Measurements from ENCODE around the gene HLA-DMA. TPM values are rescaled to one million over a fixed set of nuclear protein-coding genes. Genes with fewer than 3 reads are reported as not detected.

The HLA-DMA gene
- total RNA-seq, 4 donors from 2014 or later: 4.7 to 36.4 (median 12.6) TPM

GRCh38 chr6:32970413-32971241 is 17.7 kb upstream of the HLA-DMA start:
- peaks cover 10 to 28% (median 21%) of the 10 kb centered on the region in 3 donors for H3K36me3 ChIP-seq
- H3K9me3 ChIP-seq: no peaks in the 10 kb centered on the region
- H3K27me3 ChIP-seq: no peaks in the 10 kb centered on the region
- WGBS, 2 donors: 0 to 1% methylated on average over 7 to 23 of the region's 43 CpGs
- peaks cover 4 to 43% (median 26%) of the 10 kb centered on the region in 3 donors for H3K4me1 ChIP-seq
- intact Hi-C loops (cut with DNase I): no loop called here
- TF ChIP-seq, protein P1, sequence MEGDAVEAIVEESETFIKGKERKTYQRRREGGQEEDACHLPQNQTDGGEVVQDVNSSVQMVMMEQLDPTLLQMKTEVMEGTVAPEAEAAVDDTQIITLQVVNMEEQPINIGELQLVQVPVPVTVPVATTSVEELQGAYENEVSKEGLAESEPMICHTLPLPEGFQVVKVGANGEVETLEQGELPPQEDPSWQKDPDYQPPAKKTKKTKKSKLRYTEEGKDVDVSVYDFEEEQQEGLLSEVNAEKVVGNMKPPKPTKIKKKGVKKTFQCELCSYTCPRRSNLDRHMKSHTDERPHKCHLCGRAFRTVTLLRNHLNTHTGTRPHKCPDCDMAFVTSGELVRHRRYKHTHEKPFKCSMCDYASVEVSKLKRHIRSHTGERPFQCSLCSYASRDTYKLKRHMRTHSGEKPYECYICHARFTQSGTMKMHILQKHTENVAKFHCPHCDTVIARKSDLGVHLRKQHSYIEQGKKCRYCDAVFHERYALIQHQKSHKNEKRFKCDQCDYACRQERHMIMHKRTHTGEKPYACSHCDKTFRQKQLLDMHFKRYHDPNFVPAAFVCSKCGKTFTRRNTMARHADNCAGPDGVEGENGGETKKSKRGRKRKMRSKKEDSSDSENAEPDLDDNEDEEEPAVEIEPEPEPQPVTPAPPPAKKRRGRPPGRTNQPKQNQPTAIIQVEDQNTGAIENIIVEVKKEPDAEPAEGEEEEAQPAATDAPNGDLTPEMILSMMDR (IDR thresholded peaks at IDR 0.05): no peak
- TF ChIP-seq POLR2A (IDR thresholded peaks at IDR 0.05): peak in 1 of 4 donors; percentile 63
- peak overlapping the region; percentile 71 to 92 (median 89) for H3K4me3 ChIP-seq
- H3K27ac ChIP-seq: peak overlapping the region; percentile 93 to 100 (median 100)
- no peak for DNase-seq

DNA sequence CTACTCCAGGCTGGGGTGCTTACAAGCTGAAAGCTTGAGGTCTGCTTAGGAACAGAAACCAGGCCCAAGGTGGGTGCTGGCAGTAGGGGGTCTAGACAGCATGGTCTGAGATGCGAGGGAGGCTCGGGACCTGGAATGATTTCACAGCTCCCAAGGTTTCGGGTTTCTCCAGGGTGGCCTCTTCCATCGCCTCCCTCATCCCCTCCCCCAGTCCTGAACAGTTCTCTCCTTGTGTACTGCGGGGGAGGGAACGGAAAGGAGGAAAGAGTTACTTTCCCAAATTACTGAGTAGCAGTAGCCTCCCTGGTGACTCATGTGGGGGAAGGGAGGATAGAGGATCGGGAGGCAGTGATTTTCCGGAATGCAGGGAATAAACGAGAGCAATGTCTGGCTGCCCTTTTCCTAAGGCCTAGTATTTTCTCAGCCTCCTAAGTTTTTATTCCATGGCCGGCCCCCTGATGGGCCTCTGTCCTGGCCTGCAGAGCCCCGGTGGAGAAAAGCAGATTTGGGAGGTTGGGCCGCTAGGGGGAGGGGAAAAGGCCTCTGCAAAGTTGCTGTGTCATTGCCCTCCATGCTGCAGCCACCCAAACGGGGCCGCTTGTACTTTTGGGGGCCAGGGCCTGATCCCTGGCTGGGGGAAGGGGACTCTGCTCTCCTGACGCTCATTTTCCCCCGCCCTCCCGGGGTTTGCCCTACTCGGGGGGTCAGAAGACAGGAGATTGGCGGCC is 17.0 kb upstream of the HLA-DMA start:
- 0% methylated on average over 9 to 13 of the region's 19 CpGs for WGBS, 2 donors

DNA sequence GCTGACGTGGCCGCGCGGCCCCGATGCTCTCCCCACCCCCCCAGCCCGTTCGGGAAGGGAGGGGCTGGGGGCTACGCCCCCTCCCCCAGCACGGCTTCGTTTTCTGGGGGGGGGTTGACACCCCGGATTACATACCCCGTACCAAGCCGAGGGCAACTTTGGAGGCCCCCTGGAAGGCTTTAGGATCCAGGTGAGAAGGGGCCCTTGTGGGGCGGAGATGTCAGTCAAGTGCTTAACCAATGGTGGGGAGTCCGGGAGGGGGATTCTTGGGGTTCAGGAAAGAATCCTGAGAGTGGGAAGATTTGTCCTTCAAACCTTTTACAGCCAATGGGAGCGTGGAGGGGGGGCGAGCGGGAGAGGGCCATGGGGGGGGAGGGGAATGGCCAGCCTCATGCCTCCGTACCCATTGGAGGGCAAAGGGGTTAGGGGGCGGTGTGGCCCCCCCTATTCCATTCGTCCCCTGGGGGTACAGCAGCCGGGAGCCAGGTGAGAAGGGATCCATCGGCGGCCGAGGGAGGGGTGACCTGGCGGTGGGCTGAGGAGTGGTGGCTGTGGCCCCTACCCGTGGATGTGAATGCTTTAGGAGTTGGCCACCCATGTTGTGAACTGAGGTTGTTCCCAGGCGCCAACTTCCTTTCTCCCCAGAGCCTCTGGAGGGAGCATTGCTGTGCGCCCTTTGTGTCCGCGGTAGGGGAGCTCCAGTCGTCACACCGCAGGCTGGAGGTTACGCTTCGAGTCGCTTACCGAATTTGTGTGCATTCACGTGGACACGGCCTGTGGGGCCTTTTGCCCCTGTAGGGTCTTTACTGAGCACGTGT is 16.2 kb upstream of the HLA-DMA start:
- peaks cover 4 to 35% (median 15%) of the 10 kb centered on the region in 3 donors for H3K4me1 ChIP-seq
- no peaks in the 10 kb centered on the region for H3K9me3 ChIP-seq
- no peaks in the 10 kb centered on the region for H3K27me3 ChIP-seq
- peak in 1 of 4 donors; percentile 58 for TF ChIP-seq POLR2A (IDR thresholded peaks at IDR 0.05)
- TF ChIP-seq, protein P1 (IDR thresholded peaks at IDR 0.05): no peak
- H3K4me3 ChIP-seq: peak overlapping the region; percentile 71 to 92 (median 89)
- peak overlapping the region; percentile 93 to 100 (median 100) for H3K27ac ChIP-seq
- 0% methylated on average over 9 to 15 of the region's 40 CpGs for WGBS, 2 donors
- DNase-seq: no peak
- intact Hi-C loops (cut with DNase I): no loop called here
- H3K36me3 ChIP-seq: peaks cover 10 to 12% (median 10%) of the 10 kb centered on the region in 3 donors

More for the DNA sequence above, 17.0 kb upstream of the HLA-DMA start:
- DNase-seq: no peak
- peaks cover 4 to 35% (median 19%) of the 10 kb centered on the region in 3 donors for H3K4me1 ChIP-seq
- H3K36me3 ChIP-seq: peaks cover 10 to 20% (median 14%) of the 10 kb centered on the region in 3 donors
- peak in 2 of 4 donors; percentile 32 to 65 for TF ChIP-seq POLR2A (IDR thresholded peaks at IDR 0.05)
- TF ChIP-seq, protein P1 (IDR thresholded peaks at IDR 0.05): peak; percentile 25 to 85 (median 59)
- H3K9me3 ChIP-seq: no peaks in the 10 kb centered on the region
- peak overlapping the region; percentile 93 to 100 (median 100) for H3K27ac ChIP-seq
- no peaks in the 10 kb centered on the region for H3K27me3 ChIP-seq
- intact Hi-C loops (cut with DNase I): no loop called here
- H3K4me3 ChIP-seq: peak overlapping the region; percentile 71 to 92 (median 89)

GRCh38 chr6:32968093-32968866 is 15.4 kb upstream of the HLA-DMA start, which contains the start of gene BRD2:
Gene BRD2, plus strand, starts transcription at chr6:32968594. Its CDS starts 4,305 bp downstream, at chr6:32972899.
- H3K36me3 ChIP-seq: peaks cover 10% of the 10 kb centered on the region in 3 donors
- H3K4me1 ChIP-seq: peaks cover 4 to 41% (median 15%) of the 10 kb centered on the region in 3 donors
- intact Hi-C loops (cut with DNase I): no loop called here
- peak within 1 kb of the TSS; percentile 71 to 92 (median 89) for H3K4me3 ChIP-seq
- peak; percentile 70 for DNase-seq
- WGBS, 2 donors: 1% methylated on average over 12 of the region's 62 CpGs
- TF ChIP-seq, protein P1 (IDR thresholded peaks at IDR 0.05): peak in 2 of 6 experiments; percentile 6 to 23
- TF ChIP-seq POLR2A (IDR thresholded peaks at IDR 0.05): peak in 3 of 4 donors; percentile 86 to 98 (median 91)
- peak within 1 kb of the TSS; percentile 93 to 100 (median 100) for H3K27ac ChIP-seq
- H3K27me3 ChIP-seq: no peaks in the 10 kb centered on the region
- H3K9me3 ChIP-seq: no peaks in the 10 kb centered on the region
